Stimulated activated CD8-positive, alpha-beta memory T cell treated with anti-CD3 and anti-CD28 coated beads, Interleukin-4, amount 100 ng/mL, for 24 hours (primary cell): ENCODE results near the gene TBC1D10A.

ENCODE experiments used
- DNase-seq: peaks from one replicate; pipeline ENCODE4 v3.0.0-alpha.2; 2020; ENCODE audit warnings: low read depth

The TBC1D10A gene

GRCh38 chr22:30285176-30285845 lies 41.4 kb downstream of the TBC1D10A start:
- DNase-seq, result no peak

GRCh38 chr22:30284666-30285065 lies 42.1 kb downstream of the TBC1D10A start:
- DNase-seq, result no peak

GRCh38 chr22:30284172-30284571 lies 42.6 kb downstream of the TBC1D10A start:
- no peak for DNase-seq

GRCh38 chr22:30283342-30283741 lies 43.4 kb downstream of the TBC1D10A start:
- no peak for DNase-seq

GRCh38 chr22:30282616-30283046 lies 44.1 kb downstream of the TBC1D10A start:
- no peak for DNase-seq

- DNase-seq, result no peak
These were observed 46.2 kb downstream of the TBC1D10A start for GRCh38 chr22:30280505-30280904.

- DNase-seq, result no peak
These were observed 46.8 kb downstream of the TBC1D10A start for GRCh38 chr22:30279932-30280331.

- DNase-seq, result no peak
These were observed 47.5 kb downstream of the TBC1D10A start for GRCh38 chr22:30279046-30279788.

- DNase-seq, result no peak
These were observed 49.0 kb downstream of the TBC1D10A start for GRCh38 chr22:30277547-30278344.

GRCh38 chr22:30276039-30276438 lies 50.7 kb downstream of the TBC1D10A start:
- no peak for DNase-seq

- no peak for DNase-seq
These were observed 51.1 kb downstream of the TBC1D10A start for GRCh38 chr22:30275625-30276024.

- no peak for DNase-seq
These were observed 52.3 kb downstream of the TBC1D10A start for GRCh38 chr22:30274437-30274812.

GRCh38 chr22:30273711-30274436 lies 52.9 kb downstream of the TBC1D10A start:
- DNase-seq, result no peak

- no peak for DNase-seq
These were observed 53.8 kb downstream of the TBC1D10A start for GRCh38 chr22:30272781-30273601.

- no peak for DNase-seq
These were observed 55.9 kb downstream of the TBC1D10A start for GRCh38 chr22:30270832-30271231.

- no peak for DNase-seq
These were observed 58.4 kb downstream of the TBC1D10A start for GRCh38 chr22:30268331-30268730.

- no peak for DNase-seq
These were observed 59.1 kb downstream of the TBC1D10A start for GRCh38 chr22:30267382-30268302.

- DNase-seq, result peak; percentile 65
These were observed 60.0 kb downstream of the TBC1D10A start, which contains the start of gene OSM for GRCh38 chr22:30266445-30267381. Gene OSM, minus strand, starts transcription at chr22:30266851. Its CDS starts 52 bp downstream, at chr22:30266799.
